Immature natural killer cell (primary cell): ENCODE results near the gene PRKCB. TPM values are rescaled to one million over a fixed set of nuclear protein-coding genes. Genes with fewer than 3 reads are reported as not detected.

Experiments used
- polyA plus RNA-seq, 3 donors: library from polyadenylated mRNA; unstranded; fragments of 300-500 nt; fragmentation: Illumina TruSeq; gene quantifications; one replicate each; pipeline ENCODE4 v1.2.3, GENCODE V29; 2021

Gene PRKCB
- polyA plus RNA-seq, 3 donors from 2014 or later: 78.7 to 110 (median 104) TPM

Other genes starting within 250 kb of the PRKCB start
- gene NDUFAB1, start 239.7 kb upstream of the PRKCB start, polyA plus RNA-seq: 100 to 1,000 TPM; 182 to 257 (median 231) TPM
- gene PALB2, start 194.7 kb upstream of the PRKCB start, polyA plus RNA-seq: 10 to 100 TPM in 1 of 3 donors, 1 to 10 TPM in 2; 3.3 to 12.6 (median 8.2) TPM
- gene DCTN5, start 194.5 kb upstream of the PRKCB start, polyA plus RNA-seq: 10 to 100 TPM; 51.9 to 77.8 (median 53.9) TPM
- gene PLK1, start 157.1 kb upstream of the PRKCB start, polyA plus RNA-seq: 1 to 10 TPM in 1 of 3 donors, under 1 TPM in 1, not detected in 1; 0.57 to 1.2 TPM
- gene ERN2, start 122.8 kb upstream of the PRKCB start, polyA plus RNA-seq: not detected
- gene CHP2, start 81.0 kb upstream of the PRKCB start, polyA plus RNA-seq: not detected